B cell (primary cell): ENCODE data around the gene ALDH9A1.

Experiments used
- CTCF ChIP-seq: fragments of 200-600 bp; IDR thresholded peaks from one replicate; pipeline ENCODE4 v1.8.0; 2022; ENCODE audit warnings: antibody characterized with exemption, mild to moderate bottlenecking
- EZH2 ChIP-seq: IDR thresholded peaks from 2 replicates; pipeline ENCODE4 v1.6.1; 2012; ENCODE audit warnings: borderline replicate concordance, low read depth, mild to moderate bottlenecking, moderate library complexity, low read length; ENCODE audit not compliant: insufficient read depth, poor library complexity, severe bottlenecking

- TF ChIP-seq CTCF (no peak), EZH2 (no peak)
Measured at GRCh38 chr1:165644064-165644735, 54.2 kb downstream of the ALDH9A1 start.
